ENCODE measurements around the gene AATK. TPM values are rescaled to one million over a fixed set of nuclear protein-coding genes. Genes with fewer than 3 reads are reported as not detected.

Gene AATK
- 2.3 and 5.0 TPM in 2 replicates for total RNA-seq (2014; rRNA removed; shearing (Covaris generic))
- 1.1 and 1.3 TPM in 2 replicates for polyA plus RNA-seq (2016; fragmentation: Nextera tagmentation; extraction: Ambion mirVana)
- long read RNA-seq, partial matches to known transcripts, result 2 of 2 reads
- long read RNA-seq, other reads (novel, unspliced or antisense), result 0 of 2 reads

GRCh38 chr17:81166033-81166492, at the start of gene AATK:
AATK (minus strand) TSS chr17:81166221; CDS start chr17:81165992, 229 bp downstream.
- H3K4me2 ChIP-seq, result peak within 1 kb of the TSS; percentile 77
- no peak within 1 kb of the TSS for H3K27ac ChIP-seq (ENCODE audit: low read depth)
- H3K27me3 Mint-ChIP-seq (ENCODE audit: insufficient read depth, low read depth, poor library complexity), result peaks cover 6% of the 10 kb centered on the region
- no peak for TF ChIP-seq ZNF331 (CRISPR knock-in tag; IDR thresholded peaks at IDR 0.05; ENCODE audit: low read depth)
- H3K4me1 Mint-ChIP-seq, result peaks cover 2% of the 10 kb centered on the region; the same call in 1 of the 3 replicates
- H3K27me3 ChIP-seq (ENCODE audit: insufficient read depth), result no peaks in the 10 kb centered on the region
- H3F3A ChIP-seq (replicated peaks; ENCODE audit: low read depth), result 0 out of 2 replicates have a peak, but pooled peaks cover 8% of the 10 kb centered on the region
- H4K20me1 ChIP-seq (replicated peaks; ENCODE audit: insufficient read depth), result no peaks in the 10 kb centered on the region
- H3K4me3 Mint-ChIP-seq, result peak within 1 kb of the TSS; percentile 65
- no peaks in the 10 kb centered on the region for H3K79me2 ChIP-seq (replicated peaks; ENCODE audit: insufficient read depth)
- H2AFZ ChIP-seq, result peak within 1 kb of the TSS; percentile 89; the same call in 1 of the 2 replicates
- no peaks in the 10 kb centered on the region for H3K9me2 ChIP-seq (ENCODE audit: insufficient read depth)
- no peak for ATAC-seq
- H3K9me3 Mint-ChIP-seq, result no peaks in the 10 kb centered on the region
- no peaks in the 10 kb centered on the region for H3K36me3 ChIP-seq (ENCODE audit: insufficient read depth)
- H3K4me3 ChIP-seq, result peak within 1 kb of the TSS; percentile 55
- no peak for DNase-seq (ENCODE audit: low spot score)
- H3K4me1 ChIP-seq (ENCODE audit: insufficient read depth), result no peaks in the 10 kb centered on the region
- H3K36me3 Mint-ChIP-seq (ENCODE audit: low read depth), result no peaks in the 10 kb centered on the region
- H3K27ac Mint-ChIP-seq, result no peak within 1 kb of the TSS

DNA sequence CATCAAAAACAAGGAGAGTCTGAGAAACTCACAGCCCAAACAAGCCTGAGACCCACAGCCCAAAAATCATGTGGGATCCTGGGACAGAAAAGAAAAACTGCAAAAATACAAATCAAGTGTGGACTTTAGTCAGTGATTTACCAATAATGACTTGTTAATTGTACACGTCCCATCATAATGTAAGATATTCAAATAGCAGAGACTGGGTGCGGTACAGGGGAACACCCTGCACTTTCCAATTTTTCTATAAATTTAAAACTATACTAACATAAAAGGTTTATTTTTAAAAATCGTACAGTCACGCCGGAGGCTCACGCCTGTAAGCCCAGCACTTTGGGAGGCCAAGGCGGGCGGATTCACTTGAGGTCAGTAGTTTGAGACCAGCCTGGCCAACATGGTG, 48.0 kb upstream of the AATK start:
- H2AFZ ChIP-seq, result no peak overlapping the region
- ATAC-seq (no peak), DNase-seq (ENCODE audit: low spot score) (no peak)
- H3K36me3 ChIP-seq (ENCODE audit: insufficient read depth), result no peaks in the 10 kb centered on the region
- no peak overlapping the region for H3K4me3 Mint-ChIP-seq
- no peaks in the 10 kb centered on the region for H3K9me3 Mint-ChIP-seq
- H3K27me3 Mint-ChIP-seq (ENCODE audit: insufficient read depth, low read depth, poor library complexity), result peaks cover 4% of the 10 kb centered on the region
- H3K4me3 ChIP-seq, result no peak overlapping the region
- H3K4me1 ChIP-seq (ENCODE audit: insufficient read depth), result no peaks in the 10 kb centered on the region
- no peaks in the 10 kb centered on the region; the same call in 1 of the 2 replicates for H3F3A ChIP-seq (replicated peaks; ENCODE audit: low read depth)
- H3K4me1 Mint-ChIP-seq, result no peaks in the 10 kb centered on the region
- no peak overlapping the region for H3K4me2 ChIP-seq
- no peaks in the 10 kb centered on the region for H3K27me3 ChIP-seq (ENCODE audit: insufficient read depth)
- H3K27ac Mint-ChIP-seq, result no peak overlapping the region
- H4K20me1 ChIP-seq (replicated peaks; ENCODE audit: insufficient read depth), result peaks cover 8% of the 10 kb centered on the region; the same call in 1 of the 2 replicates
- TF ChIP-seq STAT1 (IDR thresholded peaks at IDR 0.05; ENCODE audit: unreplicated experiment) (no peak), REST (IDR thresholded peaks at IDR 0.05; ENCODE audit: unreplicated experiment) (no peak), EZH2 (IDR thresholded peaks at IDR 0.05; ENCODE audit: low read depth, unreplicated experiment) (no peak), EZH2phosphoT487 (IDR thresholded peaks at IDR 0.05; ENCODE audit: unreplicated experiment) (no peak), ZNF331 (CRISPR knock-in tag; IDR thresholded peaks at IDR 0.05; ENCODE audit: low read depth) (no peak)
- TF ChIP-seq, protein P1, sequence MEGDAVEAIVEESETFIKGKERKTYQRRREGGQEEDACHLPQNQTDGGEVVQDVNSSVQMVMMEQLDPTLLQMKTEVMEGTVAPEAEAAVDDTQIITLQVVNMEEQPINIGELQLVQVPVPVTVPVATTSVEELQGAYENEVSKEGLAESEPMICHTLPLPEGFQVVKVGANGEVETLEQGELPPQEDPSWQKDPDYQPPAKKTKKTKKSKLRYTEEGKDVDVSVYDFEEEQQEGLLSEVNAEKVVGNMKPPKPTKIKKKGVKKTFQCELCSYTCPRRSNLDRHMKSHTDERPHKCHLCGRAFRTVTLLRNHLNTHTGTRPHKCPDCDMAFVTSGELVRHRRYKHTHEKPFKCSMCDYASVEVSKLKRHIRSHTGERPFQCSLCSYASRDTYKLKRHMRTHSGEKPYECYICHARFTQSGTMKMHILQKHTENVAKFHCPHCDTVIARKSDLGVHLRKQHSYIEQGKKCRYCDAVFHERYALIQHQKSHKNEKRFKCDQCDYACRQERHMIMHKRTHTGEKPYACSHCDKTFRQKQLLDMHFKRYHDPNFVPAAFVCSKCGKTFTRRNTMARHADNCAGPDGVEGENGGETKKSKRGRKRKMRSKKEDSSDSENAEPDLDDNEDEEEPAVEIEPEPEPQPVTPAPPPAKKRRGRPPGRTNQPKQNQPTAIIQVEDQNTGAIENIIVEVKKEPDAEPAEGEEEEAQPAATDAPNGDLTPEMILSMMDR (conservative IDR thresholded peaks at IDR 0.05; ENCODE audit: low read depth in 2 of 2), result no peak
- H3K36me3 Mint-ChIP-seq (ENCODE audit: low read depth), result no peaks in the 10 kb centered on the region; the same call in 1 of the 3 replicates
- no peak overlapping the region for H3K27ac ChIP-seq (ENCODE audit: low read depth)
- peaks cover 40% of the 10 kb centered on the region for H3K79me2 ChIP-seq (replicated peaks; ENCODE audit: insufficient read depth)
- H3K9me2 ChIP-seq (ENCODE audit: insufficient read depth), result no peaks in the 10 kb centered on the region

Data from GM23338 (cell line).